ENCODE results near the gene SLC35B2. TPM values are rescaled to one million over a fixed set of nuclear protein-coding genes. Genes with fewer than 3 reads are reported as not detected.
A peak's percentile ranks its signal among the peaks of the same experiment; 100 is the strongest.

Gene SLC35B2
- total RNA-seq, 2 experiments from 2014 or later: 13.9 to 16.5 TPM

- peak; percentile 91 for DNase-seq (ENCODE audit: low spot score)
- TF ChIP-seq EZH2phosphoT487 (IDR thresholded peaks at IDR 0.05; ENCODE audit: borderline replicate concordance, low read depth, low read length) (no peak), CTCF (conservative IDR thresholded peaks at IDR 0.05; ENCODE audit: low read length) (no peak)
- BruUV-seq (replicated peaks): no TSS peak
- H3K9me3 ChIP-seq (ENCODE audit: low read length): no peaks in the 10 kb centered on the region
- peak within 1 kb of the TSS; percentile 99 for H3K4me2 ChIP-seq (ENCODE audit: low read length)
- peak within 1 kb of the TSS; percentile 71 for H3K27ac ChIP-seq (ENCODE audit: low read depth, low read length, poor library complexity, severe bottlenecking)
- no peaks in the 10 kb centered on the region for H3K9me2 ChIP-seq (ENCODE audit: insufficient read depth, low read length)
- POLR2A ChIA-PET: interaction anchor here (0.6 to 3.9 kb wide), 8 partner anchors 9 to 129 kb away, joined by 3 to 15 read pairs (median 4); no protein-coding TSS in a partner anchor
- peaks cover 27% of the 10 kb centered on the region for H3K79me2 ChIP-seq (ENCODE audit: insufficient read depth, low read depth, low read length)
- peaks cover 10% of the 10 kb centered on the region for H4K20me1 ChIP-seq (ENCODE audit: insufficient read depth, low read length)
- H3K36me3 ChIP-seq (ENCODE audit: insufficient read depth, low read length): peaks cover 12% of the 10 kb centered on the region
- peaks cover 65% of the 10 kb centered on the region for H3K4me1 ChIP-seq (ENCODE audit: insufficient read depth, low read length, poor library complexity, severe bottlenecking)
- peak within 1 kb of the TSS; percentile 67 for H2AFZ ChIP-seq (ENCODE audit: low read length)
- CTCF ChIA-PET (ENCODE audit: unreplicated experiment): interaction anchor here (0.9 to 2.5 kb wide), 5 partner anchors 12 to 33 kb away, joined by 3 to 15 read pairs (median 4); no protein-coding TSS in a partner anchor
- intact Hi-C loops (cut with micrococcal nuclease; ENCODE audit: unreplicated experiment): loop anchor here (1.0 to 10.0 kb wide), 5 partner anchors 14 to 519 kb away; partner anchors contain the start of genes HSP90AB1, NFKBIE and VEGFA
- peak within 1 kb of the TSS; percentile 83 for H3K4me3 ChIP-seq (ENCODE audit: low read depth, low read length, poor library complexity, severe bottlenecking)
Observed at GRCh38 chr6:44223319-44224028, 33.9 kb downstream of the SLC35B2 start, which contains the start of gene SLC29A1. Gene SLC29A1 (plus strand): TSS chr6:44223595. CDS start chr6:44227314, 3,719 bp downstream.

GRCh38 chr6:44222486-44223318, 34.6 kb downstream of the SLC35B2 start:
- ChIA-PET POLR2A (interaction anchor here (0.6 to 3.9 kb wide), 3 partner anchors 12 to 1120 kb away, joined by 4 to 15 read pairs (median 4); no protein-coding TSS in a partner anchor), CTCF (ENCODE audit: unreplicated experiment) (interaction anchor here (1.0 kb wide), 1 partner anchor 23 kb away, joined by 3 read pairs; no protein-coding TSS in a partner anchor)
- H3K36me3 ChIP-seq (ENCODE audit: insufficient read depth, low read length): peaks cover 5% of the 10 kb centered on the region; the same call in 1 of the 2 replicates
- H4K20me1 ChIP-seq (ENCODE audit: insufficient read depth, low read length): peaks cover 10% of the 10 kb centered on the region
- intact Hi-C loops (cut with micrococcal nuclease; ENCODE audit: unreplicated experiment): loop anchor here (1.0 to 10.0 kb wide), 4 partner anchors 15 to 518 kb away; partner anchors contain the start of genes HSP90AB1 and VEGFA
- H3K9me2 ChIP-seq (ENCODE audit: insufficient read depth, low read length): no peaks in the 10 kb centered on the region
- H3K4me1 ChIP-seq (ENCODE audit: insufficient read depth, low read length, poor library complexity, severe bottlenecking): peaks cover 72% of the 10 kb centered on the region
- no peak overlapping the region for H3K27ac ChIP-seq (ENCODE audit: low read depth, low read length, poor library complexity, severe bottlenecking)
- peaks cover 27% of the 10 kb centered on the region for H3K79me2 ChIP-seq (ENCODE audit: insufficient read depth, low read depth, low read length)
- DNase-seq (ENCODE audit: low spot score): no peak
- peak overlapping the region; percentile 83 for H3K4me3 ChIP-seq (ENCODE audit: low read depth, low read length, poor library complexity, severe bottlenecking)
- H2AFZ ChIP-seq (ENCODE audit: low read length): peak overlapping the region; percentile 63
- TF ChIP-seq CTCF (conservative IDR thresholded peaks at IDR 0.05; ENCODE audit: low read length) (no peak), EZH2phosphoT487 (IDR thresholded peaks at IDR 0.05; ENCODE audit: borderline replicate concordance, low read depth, low read length) (no peak)
- no TSS peak for BruUV-seq (replicated peaks)
- peak overlapping the region; percentile 69 for H3K4me2 ChIP-seq (ENCODE audit: low read length)
- H3K9me3 ChIP-seq (ENCODE audit: low read length): no peaks in the 10 kb centered on the region

Data from OCI-LY7 (cell line).